GM19372 (cell line): ENCODE measurements around the gene TXNDC5.
A peak's percentile ranks its signal among the peaks of the same experiment; 100 is the strongest.
"Not testable (repeated sequence)": the region's sequence is repeated elsewhere in the genome, so short reads cannot be mapped to it uniquely, and the experiment has no call there.

ENCODE experiments used
- ATAC-seq: cut with Tn5 transposase; IDR thresholded peaks from one replicate; pipeline ENCODE4 v1.9.1; 2021; ENCODE audit warnings: mild to moderate bottlenecking, low read depth, moderate library complexity; ENCODE audit not compliant: unreplicated experiment

Gene TXNDC5

DNA sequence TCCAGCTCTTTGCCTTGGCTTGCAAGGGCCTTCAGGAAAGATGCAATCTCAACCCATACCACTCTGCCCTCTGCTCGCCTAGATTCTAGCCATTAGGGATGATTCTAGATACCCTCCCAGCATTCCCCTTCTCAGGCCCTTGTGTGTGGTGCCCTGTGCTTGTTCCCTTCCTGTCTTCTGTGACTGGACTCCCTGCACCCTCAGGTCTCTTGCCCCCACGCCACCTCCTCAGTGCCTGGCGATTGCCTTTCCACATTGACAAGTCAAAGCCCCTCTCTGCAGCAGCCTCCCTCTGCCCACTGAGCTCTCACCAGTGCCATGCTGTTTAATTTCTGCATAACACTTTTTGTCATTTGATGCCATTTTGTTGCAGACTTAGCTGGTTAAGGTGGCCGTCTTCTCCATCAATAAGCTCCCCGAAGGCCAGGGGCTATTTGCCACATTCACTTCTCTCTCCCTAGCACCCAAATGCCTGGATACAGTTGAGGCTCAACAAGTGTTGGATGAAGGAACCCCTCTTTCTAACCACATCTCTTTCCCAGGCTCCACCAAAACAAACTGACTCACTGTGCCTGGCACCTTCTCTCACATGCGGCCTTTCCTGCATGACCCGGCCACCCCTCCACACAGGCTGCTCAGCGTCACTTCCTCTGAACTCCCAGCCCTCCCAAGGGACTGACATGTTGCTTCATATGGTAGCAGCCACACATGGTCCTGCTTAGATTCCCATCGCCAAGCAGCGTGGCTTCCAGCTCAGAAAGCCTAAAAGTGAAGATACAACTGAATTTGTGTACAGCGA is 4.6 kb upstream of the TXNDC5 start:
- ATAC-seq = no peak

DNA sequence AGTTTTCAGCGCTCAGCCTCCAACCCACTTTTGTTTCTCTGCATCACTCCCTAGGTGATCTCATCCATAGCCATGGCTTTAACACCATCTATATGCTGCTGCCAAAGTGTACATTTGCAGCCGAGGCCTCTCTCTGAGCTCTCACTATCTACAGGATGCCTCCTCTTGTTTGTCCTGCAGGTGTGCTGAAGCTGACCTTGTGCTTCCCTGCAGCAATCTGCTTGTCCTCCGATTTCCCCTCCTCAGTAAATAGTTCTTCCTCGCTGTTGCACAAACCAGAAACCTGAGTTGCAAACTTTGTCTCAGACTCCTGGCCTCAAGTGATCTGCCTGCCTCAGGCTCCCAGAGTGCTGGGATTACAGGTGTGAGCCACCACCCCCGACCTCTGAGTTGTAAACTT is 3.7 kb upstream of the TXNDC5 start:
- ATAC-seq = no peak

DNA sequence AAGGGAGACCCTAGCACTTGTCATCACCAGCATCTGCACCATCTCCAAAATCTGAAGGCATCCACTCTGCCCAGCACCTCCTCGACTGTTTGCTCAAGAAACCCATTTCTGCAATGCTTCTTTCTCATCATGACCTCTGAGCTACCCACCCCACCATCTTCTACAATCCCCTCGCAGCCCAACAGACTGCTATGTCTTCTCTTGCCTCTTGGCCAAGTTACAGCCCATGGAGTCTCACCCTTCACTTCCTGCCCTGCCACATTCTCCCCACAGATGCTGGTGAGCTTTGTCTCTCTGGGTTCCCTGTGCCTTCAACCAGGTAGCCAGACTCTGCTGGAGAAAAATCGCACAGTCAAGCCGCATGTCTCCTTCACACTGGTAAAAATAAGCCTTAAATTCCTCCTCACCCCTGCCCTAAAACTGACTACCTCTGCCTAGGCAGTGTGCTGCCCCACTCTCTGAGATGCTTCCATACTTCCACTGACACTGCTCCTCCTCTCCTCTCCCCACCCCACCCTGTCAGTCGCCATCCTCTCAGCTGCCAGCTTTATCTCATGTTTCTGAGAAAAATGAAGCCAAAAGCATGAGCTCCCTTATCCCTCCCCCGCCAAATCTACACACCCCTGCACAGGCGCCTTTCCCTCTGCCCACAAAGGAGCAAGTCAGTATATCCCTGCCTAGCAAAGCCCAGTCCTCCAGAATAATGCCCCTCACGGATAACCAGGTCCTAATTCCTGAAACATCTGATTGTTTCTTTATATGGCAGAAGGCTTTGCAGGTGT is 2.3 kb upstream of the TXNDC5 start:
- ATAC-seq = no peak

DNA sequence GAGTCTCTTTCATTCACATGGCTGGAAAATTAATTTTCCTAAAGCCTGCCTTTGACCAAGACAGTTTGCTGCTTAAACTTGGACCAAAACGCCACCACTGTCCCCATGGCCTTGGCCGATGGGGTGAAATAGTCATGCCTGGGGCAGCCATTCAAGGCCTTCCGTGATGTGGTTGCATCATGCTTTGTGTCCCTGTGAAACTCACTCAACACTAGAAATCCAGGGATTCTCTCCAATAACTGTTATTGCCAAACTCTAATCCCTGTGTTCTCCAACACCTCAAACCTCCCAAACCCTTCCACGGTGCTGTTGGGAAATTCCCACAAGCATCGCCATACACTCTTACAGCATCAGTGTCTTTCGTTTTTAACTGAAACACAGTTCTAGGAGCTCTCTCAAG is 1.4 kb upstream of the TXNDC5 start:
- ATAC-seq = no peak

GRCh38 chr6:7911345-7911725 is 747 bp upstream of the TXNDC5 start:
- no peak for ATAC-seq

GRCh38 chr6:7910298-7910653 is 312 bp downstream of the TXNDC5 start:
- ATAC-seq = peak; percentile 18

- ATAC-seq = peak; percentile 21
These were observed 988 bp downstream of the TXNDC5 start for GRCh38 chr6:7909323-7910276.

- ATAC-seq = no peak
These were observed 3.4 kb downstream of the TXNDC5 start for GRCh38 chr6:7907159-7907558.

- ATAC-seq = no peak
These were observed 3.8 kb downstream of the TXNDC5 start for GRCh38 chr6:7906741-7907140.

DNA sequence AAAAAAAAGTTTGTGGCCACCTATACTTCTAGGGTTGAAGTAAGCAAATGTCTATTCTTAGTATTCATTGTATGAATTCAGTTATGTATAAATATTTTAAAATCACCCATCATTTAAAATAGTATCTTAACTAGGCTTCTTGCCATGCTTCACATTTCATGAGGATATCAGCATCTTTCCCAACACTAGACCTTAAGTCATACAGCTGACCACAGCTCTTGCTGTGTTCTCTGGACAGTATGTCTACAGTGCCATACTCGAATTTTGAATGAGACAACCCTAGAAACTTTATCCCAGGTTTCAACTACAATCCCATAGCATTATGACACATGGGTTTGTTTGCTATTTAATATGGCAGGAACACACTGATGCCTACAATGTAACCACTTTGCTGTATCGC is 5.2 kb downstream of the TXNDC5 start:
- ATAC-seq = no peak

- no peak for ATAC-seq
These were observed 5.8 kb downstream of the TXNDC5 start for GRCh38 chr6:7904654-7905319.

- no peak for ATAC-seq
These were observed 6.9 kb downstream of the TXNDC5 start for GRCh38 chr6:7903673-7904072.

DNA sequence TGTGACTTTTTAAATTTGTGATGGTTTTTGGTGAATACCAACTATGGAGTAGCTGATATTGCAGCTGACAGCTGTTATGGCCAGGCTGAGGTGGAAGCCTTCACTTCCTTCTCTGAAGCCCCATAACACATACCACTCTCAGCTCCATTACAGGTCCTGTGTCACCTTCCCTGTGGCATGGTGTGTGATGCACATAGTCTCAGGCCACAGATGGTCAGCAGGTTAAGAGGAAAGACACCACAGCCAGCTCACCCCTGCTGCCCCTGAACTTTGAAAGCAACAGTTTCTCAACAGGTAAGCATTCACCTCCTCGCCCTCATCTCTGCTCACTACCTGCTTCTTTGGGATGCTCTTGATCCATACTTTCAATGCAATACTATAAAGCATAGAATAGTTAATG is 7.7 kb downstream of the TXNDC5 start:
- ATAC-seq = no peak

DNA sequence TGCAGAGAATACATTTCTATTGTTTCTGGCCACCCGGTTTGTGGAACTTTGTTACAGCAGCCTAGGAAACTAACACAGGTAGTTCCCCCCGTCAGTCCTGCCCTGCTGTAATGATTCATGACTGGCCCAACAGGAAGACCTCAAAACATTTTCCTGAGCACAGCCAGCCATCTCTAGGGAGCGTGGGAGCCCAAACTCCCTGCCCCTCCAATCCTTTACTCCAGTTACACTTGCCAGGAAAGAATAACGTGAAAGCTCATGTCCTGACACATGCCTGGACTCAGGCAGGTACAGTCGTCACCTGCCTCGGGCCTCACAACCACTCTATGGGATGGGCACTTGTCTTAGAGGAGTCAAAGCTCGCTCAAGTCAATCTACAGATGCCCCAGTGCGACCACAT is 8.4 kb downstream of the TXNDC5 start:
- ATAC-seq = no peak

- no peak for ATAC-seq
These were observed 8.8 kb downstream of the TXNDC5 start for GRCh38 chr6:7901780-7902179.

DNA sequence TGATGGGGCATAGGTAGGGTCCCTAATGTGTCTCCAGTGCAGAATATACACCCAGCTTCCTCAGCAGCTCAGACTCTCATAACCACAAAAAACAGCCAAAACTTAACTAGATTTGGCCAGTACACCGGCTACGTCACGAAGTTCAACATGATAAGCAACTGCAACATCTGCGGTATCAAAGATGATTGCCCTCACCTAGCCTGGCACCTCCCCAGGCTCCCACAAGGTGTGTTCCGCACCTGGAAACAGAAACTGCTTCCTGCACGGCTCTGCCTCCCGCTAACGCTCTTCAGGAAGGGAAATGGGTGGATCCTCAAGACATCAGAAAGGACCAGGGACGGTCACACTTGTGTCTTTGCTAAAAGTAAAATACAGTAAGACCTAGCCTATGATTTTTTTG is 9.5 kb downstream of the TXNDC5 start:
- ATAC-seq = no peak

GRCh38 chr6:7900621-7901020 is 10.0 kb downstream of the TXNDC5 start:
- no peak for ATAC-seq

GRCh38 chr6:7899889-7900213 is 10.7 kb downstream of the TXNDC5 start:
- no peak for ATAC-seq

DNA sequence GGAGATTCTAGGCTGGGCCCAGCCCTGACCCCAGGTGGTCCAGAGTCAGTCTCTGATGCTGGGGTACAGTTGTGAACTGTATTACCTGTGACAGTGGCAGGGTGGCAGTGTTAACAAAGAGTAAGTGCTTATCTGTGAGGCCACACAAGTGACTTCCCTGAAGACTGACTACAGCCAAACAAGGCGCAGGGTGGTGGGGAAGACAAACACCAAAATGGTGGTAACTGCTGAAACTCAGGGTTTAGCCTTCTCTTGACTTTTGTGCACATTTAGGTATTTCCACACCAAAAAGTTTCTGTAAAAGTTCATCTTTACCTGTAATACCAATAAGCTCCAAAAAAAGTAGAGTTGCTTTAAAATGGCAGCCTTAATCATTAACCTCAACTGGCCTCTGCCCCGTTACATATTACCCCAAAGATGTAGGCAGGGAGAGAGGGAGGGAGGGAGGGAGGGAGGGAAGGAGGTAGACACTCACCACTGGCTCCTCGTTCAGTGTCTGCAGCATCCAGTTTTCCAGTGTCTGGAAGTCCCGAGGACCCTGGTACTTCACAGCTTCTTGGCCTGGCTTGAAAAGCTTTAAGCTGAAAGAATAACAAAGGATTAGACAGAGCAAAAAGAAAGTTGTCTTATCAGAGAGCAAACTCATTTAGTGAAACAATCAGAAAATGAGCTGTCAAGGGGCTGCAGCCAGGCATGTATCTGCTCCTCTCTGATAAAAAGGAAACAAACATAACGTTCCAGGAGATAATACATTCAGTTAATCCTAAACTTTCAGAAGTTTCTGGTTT is 11.3 kb downstream of the TXNDC5 start:
- ATAC-seq = no peak

DNA sequence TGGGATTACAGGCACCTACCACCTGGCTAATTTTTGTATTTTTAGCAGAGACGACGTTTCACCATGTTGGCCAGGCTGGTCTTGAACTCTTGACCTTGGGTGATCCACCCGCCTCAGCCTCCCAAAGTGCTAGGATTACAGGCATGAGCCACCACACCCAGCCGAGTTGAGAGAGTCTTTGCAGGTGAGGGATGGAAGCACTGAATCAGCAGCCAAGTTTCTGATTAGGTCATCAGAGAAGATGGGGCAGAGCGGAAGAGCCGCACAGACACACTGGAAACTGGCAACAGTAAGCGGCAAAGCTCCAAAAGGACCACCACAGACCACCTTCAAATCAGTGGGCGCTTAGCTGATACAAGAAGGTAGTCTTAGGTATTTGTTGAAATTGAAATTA is 12.4 kb downstream of the TXNDC5 start:
- not testable (repeated sequence) for ATAC-seq
